ENCODE measurements around the gene NENF.
A peak's percentile ranks its signal among the peaks of the same experiment; 100 is the strongest.
"Not testable (repeated sequence)": the region's sequence is repeated elsewhere in the genome, so short reads cannot be mapped to it uniquely, and the experiment has no call there.

NENF gene

DNA sequence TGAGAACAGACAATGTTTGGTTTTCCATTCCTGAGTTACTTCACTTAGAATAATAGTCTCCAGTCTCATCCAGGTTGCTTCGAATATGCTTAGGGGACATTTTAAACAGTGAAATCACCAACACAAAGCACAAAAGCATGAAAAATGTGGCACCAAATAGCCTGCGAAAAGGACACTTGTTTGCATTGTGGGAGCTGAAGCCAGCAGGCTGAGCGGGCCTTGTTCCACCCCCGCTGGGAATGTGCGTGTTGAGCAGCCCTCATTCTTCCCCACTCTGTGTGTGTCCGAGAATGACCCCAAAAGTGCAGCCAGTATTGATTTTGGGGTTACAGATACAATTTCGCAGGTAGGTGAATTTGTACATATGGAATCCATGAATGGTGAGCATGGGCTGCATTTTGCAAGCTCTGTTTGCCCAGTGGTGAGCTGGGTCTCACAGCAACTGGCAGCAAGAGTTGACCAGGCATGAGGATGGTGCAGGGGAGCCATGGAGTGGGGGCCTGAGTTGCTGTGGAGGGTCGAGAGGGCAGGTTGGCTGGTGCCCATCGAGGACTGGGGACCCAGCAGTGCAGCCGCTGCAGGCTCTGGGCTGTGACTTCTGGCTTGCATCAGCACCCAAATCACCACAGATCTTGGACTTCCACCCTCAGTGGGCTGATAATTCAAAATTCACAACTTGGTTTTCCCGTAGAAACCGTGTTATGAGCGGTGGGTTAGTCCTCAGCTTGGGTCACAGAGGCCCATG is 29.4 kb downstream of the NENF start:
- DNase-seq, result no peak

DNA sequence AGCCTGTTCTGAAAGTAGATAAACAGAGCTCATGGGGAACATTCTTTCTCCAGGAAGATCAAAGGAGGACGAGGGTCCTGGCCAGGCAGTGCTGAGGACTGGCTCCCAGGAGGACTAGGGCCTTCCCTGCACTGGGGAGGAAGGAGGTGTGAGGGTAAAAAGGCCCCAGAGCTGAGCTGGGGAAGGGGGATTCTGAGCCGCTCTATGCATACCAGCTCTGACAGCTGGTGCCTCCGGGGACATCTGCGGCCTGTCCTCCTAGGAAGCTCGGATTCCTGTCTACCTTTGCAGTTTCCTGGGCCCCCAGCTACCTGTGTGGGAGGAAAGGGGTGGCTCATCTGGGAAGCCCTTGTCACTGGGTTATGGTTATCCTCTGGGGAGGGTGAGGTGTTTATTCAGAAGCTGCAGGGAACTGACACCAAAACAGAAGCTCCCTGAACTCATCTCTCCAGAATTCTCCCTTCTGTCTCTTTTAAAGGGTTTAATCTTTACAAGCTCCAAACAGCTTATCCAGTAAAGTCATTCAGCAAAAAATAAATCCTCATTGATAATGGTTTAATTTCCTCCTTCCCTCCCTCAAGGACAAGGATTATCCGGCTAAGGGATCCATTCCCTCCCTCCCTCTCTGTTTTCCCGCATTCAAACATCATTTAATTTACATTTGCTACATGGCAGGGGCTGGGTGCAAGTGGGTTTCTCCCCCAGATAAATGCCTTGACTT is 31.0 kb downstream of the NENF start:
- DNase-seq, result no peak

DNA sequence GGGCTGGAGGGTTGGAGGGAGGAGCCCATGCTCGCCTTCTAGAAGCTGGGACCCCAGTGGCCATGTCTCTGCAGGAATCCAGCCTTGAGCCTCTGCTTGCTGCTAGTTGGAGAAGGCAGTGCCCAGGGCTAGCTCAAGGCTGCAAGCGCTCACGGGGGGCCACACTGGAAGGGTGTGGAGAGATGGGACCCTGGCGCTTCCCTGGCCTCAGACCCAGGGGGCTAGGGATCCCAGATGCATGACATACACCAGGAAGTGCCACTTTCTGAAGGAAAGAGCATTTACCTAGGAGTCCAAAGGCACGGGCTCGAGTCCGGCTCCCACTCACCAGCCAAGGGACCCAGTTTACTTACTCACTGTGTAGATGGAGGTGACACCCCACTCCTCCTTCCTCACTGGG is 32.6 kb downstream of the NENF start:
- no peak for DNase-seq

DNA sequence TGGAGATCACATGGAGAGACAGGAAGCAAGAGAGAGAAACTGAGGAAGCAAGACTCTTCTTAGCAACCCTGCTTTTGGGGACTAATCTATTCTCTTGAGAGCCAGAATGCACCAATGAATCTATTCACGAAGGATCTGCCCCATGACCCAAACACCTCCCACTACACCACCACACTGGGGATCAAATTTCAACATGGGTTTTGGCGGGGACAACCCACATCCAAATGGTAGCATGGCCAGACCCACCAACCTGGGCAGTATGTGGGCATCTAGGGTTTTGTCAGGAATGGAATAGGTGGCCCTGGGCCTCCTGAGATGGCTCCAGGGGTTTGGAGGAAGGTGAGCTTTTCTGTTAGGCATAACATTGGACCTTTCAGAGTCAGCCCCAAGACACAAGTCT is 33.7 kb downstream of the NENF start:
- DNase-seq, result no peak

DNA sequence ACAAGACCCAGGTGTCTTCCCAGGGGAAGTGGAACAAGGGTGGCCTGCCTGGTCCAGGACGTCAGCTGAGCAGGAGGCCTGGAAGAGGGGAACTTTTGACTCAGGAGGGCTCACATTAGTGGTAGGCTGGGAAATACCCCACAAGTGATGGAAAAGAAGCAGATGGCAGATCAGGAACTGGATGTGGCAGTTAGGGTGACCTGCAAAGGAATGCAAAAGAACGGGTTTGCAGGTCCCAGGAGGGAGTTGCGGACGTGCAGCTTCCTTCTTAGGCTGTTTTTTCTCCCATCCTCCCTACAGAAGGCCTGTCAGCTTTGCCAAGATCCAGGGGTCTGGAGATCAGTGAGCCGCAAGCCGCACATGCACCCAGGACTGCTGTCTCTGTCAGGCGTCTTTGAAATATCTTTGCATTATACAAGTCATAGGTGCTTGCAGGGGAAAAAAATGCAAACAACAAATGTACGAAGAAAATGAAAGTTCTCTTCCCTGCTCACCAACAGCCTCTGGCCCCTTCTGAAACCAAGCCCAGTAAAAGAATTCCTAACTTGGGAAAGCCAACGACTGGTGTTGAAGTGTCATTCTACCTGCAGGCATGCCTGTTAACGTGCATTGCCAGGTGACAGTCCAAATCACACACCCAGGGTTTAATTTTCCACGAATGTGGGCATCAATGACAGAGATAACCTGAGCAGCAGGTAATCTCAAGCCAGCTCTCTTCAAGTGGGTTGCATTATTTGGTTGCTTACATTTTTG is 34.4 kb downstream of the NENF start:
- no peak for DNase-seq

DNA sequence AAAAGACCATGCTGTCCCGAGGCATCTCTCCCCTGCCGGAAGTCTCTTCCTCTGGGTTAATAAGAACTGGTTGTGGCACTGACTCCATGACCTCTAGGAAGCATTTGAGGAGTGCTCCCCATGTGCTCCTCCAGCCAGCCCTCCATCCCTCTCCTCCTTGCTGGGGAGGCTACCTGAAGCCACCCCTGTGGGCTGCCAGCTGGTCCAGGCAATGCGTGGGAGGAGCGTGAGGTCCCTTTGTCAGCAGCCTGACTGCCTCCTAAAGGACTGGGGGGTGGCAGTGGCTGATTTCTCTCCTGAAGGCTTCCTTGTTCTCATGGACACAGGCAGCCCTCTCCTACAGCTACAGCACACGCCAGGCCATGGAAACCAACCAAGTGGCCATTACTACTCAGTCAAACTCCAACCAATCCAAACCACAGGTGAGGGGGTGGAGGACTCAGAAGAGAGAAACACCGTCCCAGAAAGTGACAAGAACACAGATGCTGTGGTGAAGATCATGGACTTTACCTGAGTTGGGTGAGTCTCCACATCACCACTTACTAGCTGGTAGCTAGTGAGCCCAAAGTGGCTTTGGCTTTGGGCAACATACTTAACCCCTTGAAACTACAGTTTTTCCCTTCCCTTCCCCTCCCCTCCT is 35.2 kb downstream of the NENF start:
- no peak for DNase-seq

DNA sequence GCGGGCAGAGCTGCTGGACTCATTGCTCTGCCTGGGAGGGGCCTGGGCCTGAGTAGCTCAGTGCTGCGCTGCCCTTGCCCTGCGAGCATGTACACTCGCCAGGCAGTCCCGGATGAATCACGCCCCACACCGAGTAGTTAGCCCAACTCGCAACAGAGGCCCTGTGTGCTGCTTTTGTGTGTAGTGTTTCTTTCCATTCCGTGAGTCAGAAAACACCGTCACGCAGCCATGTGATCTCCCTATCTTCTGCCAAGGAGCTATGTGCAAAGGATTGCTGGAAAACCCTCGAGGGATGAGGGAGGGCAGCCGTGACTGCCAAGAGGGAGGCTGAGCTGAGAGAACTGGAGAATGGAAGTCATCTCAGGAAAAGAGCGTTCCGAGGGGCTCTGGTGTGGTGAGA is 37.3 kb downstream of the NENF start:
- DNase-seq, result peak; percentile 88

DNA sequence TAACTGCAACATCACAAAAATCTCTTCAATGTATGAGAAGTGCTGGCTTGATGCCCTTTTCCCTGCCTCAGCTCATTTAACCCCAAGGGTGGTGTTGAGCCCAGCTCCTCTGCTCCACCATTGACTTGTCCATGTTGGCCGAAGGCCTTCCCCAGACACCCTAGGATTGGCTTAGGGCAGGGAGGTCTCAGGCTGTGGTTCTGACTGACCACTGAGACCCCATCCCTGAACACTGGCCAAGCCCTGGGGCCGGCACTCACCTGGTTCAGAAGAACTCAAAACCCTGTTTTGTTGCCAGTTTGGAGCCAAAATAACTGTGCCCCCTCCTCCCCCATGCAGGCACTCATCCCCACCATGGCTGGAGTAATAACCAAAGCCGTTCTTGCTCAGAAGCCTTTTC is 38.6 kb downstream of the NENF start:
- DNase-seq, result no peak

DNA sequence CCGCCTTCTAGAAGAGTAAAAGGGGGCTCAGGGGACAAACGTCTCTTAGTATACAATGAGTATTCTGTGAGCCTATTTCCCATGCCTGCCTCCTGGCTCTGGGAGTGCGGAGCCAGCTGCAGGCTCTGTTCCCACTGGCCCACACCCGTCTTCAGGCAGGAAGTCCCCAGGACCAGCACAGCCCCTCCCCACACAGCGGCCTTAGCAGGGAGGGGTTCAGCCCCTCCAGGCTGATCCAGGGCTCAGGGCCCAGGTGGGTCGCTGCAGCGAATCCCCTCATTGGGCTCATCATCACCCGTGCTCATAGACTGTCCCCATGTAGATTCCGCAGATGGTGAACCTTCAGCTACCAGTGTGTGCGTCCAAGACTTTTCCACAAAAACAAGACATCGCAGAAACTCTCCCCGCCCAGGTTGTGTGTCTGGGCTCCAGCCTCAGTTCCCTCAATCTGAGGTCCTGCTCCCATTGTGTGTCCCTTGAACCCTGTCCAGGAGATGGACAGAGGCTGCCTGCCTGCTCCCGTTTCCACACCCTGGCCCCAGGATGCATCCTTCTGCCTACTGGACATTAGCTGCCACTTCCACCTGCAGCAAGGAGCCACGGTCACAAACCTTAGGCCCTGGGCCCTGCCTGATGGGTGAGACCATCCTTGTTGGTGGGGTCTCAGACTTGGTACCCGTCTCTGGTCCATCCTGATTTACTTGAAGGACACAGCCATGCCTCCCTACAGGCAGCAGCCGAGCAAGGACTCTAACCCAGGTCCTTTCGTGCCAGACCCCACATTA is 39.4 kb downstream of the NENF start:
- no peak for DNase-seq

DNA sequence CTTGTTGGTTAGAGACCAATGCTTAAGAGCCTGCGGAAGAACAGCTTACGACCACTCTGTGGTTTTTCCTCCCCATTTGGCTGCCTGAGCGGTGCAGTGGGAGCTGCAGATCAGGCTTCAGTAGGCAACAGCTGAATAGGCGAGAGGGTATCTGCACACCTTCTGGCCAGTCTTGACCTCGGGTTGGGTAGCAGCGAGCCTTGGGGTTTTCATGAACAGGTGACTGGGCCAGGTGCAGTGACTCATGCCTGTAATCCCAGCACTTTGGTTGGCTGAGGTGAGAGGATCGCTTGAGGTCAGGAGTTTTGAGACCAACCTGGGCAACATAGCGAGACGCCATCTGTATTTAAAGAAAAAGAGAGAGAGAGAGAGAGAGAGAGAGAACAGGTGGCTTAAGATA is 41.0 kb downstream of the NENF start:
- DNase-seq, result no peak

DNA sequence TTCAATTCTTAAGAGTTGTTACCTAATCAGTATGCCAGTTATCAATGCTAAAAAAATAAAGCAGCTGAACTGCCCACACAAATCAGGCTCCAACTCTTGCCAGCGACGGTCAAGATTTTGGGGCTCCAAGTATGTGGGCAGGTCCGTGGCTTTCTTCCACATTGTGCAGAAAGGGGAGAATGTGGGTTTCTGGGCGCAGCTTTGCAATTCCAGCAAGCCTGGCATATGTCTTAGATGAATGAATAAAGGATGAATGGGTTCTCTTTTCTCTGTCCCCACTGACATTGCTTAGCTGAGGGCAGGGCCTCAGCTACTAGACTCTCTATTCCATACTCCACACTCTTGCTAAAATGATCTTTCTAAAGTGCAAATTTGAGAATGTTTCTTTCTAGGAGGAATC is 42.4 kb downstream of the NENF start:
- DNase-seq, result no peak

DNA sequence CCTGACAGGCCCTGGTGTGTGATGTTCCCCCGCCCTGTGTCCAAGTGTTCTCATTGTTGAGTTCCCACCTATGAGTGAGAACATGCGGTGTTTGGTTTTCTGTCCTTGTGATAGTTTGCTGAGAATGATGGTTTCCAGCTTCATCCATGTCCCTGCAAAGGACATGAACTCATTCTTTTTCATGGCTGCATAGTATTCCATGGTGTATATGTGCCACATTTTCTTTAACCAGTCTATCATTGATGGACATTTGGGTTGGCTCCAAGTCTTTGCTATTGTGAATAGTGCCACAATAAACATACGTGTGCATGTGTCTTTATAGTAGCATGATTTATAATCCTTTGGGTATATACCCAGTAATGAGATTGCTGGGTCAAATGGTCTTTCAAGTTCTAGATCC is 43.1 kb downstream of the NENF start:
- DNase-seq, result not testable (repeated sequence)

DNA sequence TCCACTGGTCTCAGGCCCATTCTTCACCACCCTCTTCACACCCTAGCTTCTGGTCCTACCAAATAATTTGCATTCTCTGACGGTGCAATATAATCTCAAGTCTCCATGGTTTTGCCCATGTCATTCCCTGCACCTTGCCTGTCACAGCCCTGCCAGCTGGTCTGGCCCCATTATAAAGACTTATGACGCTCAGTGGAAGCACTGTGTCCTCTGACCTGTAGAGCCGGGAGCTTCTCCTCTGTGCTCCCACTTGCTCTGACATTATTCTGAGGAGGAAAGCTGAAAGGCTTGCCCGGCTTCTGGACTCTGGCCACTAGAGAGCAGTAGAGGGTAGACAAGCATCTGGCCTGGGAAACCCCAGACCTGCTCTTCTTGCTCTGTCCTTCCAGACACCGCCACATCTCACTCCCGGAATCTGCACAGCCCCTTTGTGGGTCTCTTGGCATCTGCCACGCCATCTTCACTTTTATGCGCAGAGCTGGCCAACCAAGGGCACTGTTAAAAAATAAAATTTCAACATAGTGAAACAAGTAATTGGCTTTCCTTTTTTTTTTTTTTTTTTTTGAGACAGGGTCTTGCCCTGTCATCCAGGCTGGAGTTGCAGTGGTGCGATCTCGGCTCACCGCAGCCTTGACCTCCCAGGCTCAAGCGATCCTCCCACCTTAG is 44.4 kb downstream of the NENF start:
- DNase-seq, result peak; percentile 58

DNA sequence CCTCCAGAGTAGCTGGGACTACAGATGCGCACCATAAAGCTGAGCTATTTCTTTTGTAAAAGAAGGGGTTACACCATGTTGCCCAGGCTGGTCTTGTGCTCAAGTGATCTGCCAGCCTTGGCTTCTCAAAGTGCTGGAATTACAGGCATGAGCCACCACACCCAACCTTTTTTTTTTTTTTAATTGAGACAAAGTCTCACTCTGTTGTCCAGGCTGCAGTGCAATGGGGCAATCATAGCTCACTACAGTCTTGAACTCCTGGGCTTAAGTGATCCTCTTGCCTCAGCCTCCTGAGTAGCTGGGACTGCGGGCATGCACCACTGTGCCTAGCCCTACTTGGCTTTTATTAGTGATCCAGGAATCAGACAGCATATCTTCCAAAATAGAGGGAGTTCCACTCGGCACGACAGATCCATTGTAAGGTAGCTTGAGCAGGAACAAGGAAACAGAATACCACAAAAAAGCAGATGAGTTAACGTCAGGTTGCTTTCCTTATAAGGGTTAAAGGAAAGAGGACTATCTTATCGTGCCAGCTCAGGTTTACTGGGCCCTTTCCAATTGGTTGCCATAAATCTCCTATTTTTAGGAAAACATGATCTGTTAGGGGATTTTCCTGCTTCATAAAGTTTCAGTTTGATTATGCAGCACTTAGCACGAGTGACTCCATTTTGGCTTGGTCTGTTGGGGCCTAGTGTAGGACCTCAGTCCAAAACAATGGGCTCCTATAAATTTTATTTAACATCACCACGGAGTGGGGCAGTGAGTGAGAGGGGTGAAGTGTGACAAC is 45.2 kb downstream of the NENF start:
- DNase-seq, result no peak

DNA sequence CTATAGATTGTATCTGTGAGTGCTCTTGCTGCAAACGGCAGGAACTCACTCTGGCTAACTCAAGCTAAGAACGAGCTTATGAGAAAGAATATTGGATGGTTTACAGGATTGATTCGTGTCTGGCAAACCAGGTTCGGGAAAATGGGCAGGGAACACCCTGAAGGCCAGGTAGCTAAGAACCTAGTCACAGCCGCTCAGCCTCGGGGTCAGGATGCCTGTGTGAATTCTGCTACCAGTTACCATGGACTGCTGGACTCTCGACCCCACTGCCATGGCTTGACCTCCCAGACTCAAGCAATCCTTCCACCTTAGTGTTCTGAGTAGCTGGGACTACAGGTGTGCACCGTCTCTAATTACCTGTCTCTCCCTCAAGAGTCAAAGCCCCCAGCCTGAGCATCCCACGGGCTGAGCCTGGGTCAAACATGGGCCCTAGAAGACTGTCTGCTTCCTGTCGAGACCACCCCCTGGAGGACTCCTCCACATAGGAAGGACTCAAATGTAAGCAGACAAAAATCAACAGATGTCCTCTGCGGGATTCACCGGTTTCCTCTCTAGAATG is 45.8 kb downstream of the NENF start:
- DNase-seq, result no peak

DNA sequence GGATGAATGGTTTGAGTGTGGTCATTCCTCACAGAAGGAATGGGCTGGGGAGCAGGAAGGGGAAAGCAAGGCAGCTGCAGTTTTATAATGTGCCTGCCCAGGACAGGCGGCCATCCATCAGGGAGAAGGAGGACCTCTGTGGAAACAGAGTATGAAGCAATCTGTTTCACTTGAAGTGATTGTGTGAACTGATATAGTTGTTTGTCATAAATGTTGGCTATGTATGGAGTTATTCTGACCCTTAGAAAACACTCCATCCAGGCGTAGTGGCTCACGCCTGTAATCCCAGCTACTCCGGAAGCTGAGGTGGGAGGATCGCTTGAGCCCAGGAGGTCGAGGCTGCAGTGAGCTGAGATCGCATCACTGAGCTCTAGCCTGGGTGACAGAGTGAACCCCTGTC is 46.5 kb downstream of the NENF start:
- no peak for DNase-seq

DNA sequence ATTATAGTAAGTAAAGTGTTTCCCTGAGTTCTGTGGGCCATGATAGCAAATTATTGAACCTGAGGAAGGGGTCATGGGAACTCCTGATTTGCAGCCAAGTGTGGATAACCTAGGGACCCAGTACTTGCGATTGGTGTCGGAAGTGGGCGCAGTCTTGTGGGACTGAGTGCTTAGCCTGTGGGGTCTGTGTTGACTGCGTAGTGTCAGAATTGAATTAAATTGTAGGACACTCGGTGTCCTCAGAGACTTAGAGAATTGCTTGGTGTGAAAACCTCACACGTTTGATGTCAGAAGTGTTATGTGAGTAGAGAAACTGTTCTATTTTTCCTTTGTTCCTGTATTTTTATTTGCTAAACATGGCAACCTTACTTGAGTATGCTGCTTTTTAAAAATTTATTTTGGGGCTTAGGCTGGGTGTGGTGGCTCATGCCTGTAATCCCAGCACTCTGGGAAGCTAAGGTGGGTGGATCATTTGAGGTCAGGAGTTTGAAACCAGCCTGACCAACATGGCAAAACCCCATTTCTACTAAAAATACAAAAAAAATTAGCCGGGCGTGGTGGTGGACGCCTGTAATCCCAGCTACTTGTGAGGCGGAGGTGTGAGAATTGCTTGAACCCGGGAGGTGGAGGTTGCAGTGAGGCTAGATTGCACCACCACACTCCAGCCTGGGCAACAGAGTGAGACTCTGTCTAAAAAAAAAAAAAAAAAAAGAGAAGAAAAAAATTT is 48.2 kb downstream of the NENF start:
- DNase-seq, result not testable (repeated sequence)

DNA sequence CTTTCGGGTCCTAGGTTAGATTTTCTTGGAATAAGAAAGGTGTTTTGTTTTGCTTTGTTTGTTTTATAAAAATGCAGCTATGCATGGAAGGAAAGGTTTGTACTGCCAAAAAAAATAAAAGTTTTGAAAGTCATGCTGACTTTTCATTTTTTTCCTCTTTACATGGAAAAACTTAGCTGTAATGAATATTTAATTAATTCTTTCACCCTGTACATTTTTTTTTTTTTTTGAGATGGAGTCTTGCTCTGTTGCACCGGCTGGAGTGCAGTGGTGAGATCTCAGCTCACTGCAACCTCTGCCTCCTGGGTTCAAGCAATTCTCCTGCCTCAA is 48.7 kb downstream of the NENF start:
- no peak for DNase-seq

DNA sequence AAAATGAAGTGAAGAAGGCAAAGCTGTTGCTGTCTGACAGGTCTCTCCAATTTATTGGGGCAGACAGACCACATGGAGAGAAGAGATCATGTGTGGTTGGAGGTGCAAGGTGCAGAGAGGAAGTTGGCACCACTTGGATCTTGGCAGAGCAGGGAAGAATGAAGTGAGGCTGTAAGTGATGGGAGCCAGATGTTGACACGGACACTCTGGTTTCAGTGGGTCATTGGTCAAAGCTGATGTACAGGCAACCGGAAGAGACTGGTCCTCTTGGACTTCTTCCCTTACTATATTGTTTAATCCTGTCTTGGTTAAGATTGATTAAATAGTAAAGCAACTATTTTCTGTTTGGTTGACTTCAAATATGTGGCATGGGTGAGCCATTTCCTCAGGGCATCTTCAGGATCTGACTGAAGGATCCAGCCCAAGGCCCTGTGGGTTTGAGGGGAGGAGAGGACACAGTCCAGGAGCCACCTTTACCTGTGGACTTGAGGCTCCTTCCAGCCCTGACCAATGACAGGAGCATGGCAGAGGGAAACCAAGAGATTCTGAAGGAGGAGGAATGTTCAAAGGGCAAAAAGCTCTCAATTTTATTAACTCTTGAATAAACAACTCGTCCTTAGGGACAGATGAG is 49.4 kb downstream of the NENF start:
- no peak for DNase-seq

All from NCI-H226 (cell line).